ENCODE data around the gene TOMM70. TPM values are rescaled to one million over a fixed set of nuclear protein-coding genes. Genes with fewer than 3 reads are reported as not detected.

Gene TOMM70
- total and polyA plus RNA-seq, 10 of the 15 experiments (the other 5 are each of a cell fraction or from before 2014, with no cell fraction given): 12.7 to 64.1 (median 41.3) TPM

- no peak overlapping the region for H2AFZ ChIP-seq (ENCODE audit: control insufficient read depth, low read depth, low read length)
- TF ChIP-seq ZNF622 (IDR thresholded peaks at IDR 0.05): no peak
- no peak for TF ChIP-seq CREM (IDR thresholded peaks at IDR 0.05; ENCODE audit: low read depth)
- no peak for TF ChIP-seq CHD2 (IDR thresholded peaks at IDR 0.05; ENCODE audit: borderline replicate concordance, low read depth, low read length)
- no peak for TF ChIP-seq NFIC (IDR thresholded peaks at IDR 0.05; ENCODE audit: low read depth, low read length)
- TF ChIP-seq, protein P1, sequence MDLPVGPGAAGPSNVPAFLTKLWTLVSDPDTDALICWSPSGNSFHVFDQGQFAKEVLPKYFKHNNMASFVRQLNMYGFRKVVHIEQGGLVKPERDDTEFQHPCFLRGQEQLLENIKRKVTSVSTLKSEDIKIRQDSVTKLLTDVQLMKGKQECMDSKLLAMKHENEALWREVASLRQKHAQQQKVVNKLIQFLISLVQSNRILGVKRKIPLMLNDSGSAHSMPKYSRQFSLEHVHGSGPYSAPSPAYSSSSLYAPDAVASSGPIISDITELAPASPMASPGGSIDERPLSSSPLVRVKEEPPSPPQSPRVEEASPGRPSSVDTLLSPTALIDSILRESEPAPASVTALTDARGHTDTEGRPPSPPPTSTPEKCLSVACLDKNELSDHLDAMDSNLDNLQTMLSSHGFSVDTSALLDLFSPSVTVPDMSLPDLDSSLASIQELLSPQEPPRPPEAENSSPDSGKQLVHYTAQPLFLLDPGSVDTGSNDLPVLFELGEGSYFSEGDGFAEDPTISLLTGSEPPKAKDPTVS (IDR thresholded peaks at IDR 0.05; ENCODE audit: low read depth, low read length): no peak
- TF ChIP-seq ZNF384 (IDR thresholded peaks at IDR 0.05; ENCODE audit: borderline replicate concordance, low read depth, low read length): no peak
- TF ChIP-seq NR2F1 (conservative IDR thresholded peaks at IDR 0.05): no peak
- TF ChIP-seq ATF7 (IDR thresholded peaks at IDR 0.05; ENCODE audit: low read depth): no peak
- no peak for TF ChIP-seq IRF4 (IDR thresholded peaks at IDR 0.05; ENCODE audit: low read depth, low read length)
- H3K79me2 ChIP-seq (ENCODE audit: control insufficient read depth, insufficient read depth, low read length): peaks cover 15% of the 10 kb centered on the region
- no peaks in the 10 kb centered on the region for H4K20me1 ChIP-seq (ENCODE audit: control insufficient read depth, insufficient read depth)
- SMC1A ChIA-PET (ENCODE audit: uncharacterized antibody, unreplicated experiment): interaction anchor here (0.6 to 5.1 kb wide), 5 partner anchors 11 to 470 kb away, joined by 3 to 26 read pairs (median 3); no protein-coding TSS in a partner anchor
- no peaks in the 10 kb centered on the region for H3K36me3 ChIP-seq (ENCODE audit: control insufficient read depth in 2 of 2, insufficient read depth in 2 of 2, low read length in 1 of 2)
- H3K4me1 ChIP-seq (ENCODE audit: control insufficient read depth, insufficient read depth, low read length): peaks cover 8% of the 10 kb centered on the region
- no peaks in the 10 kb centered on the region for H3K27me3 ChIP-seq (replicated peaks in 1 of 2; ENCODE audit: control insufficient read depth in 2 of 2, insufficient read depth in 2 of 2, low read length in 1 of 2)
- CTCF ChIA-PET: interaction anchor here (0.6 to 4.5 kb wide), 3 partner anchors 16 to 798 kb away, joined by 3 to 21 read pairs (median 8); no protein-coding TSS in a partner anchor
- no peak overlapping the region for H3K27ac ChIP-seq (ENCODE audit: control insufficient read depth, insufficient read depth)
- no peaks in the 10 kb centered on the region for H3K9me3 ChIP-seq (replicated peaks; ENCODE audit: control insufficient read depth, insufficient read depth, low read length)
- RAD21 ChIA-PET (ENCODE audit: unreplicated experiment): interaction anchor here (0.6 to 1.4 kb wide), 4 partner anchors 22 to 300 kb away, joined by 3 to 5 read pairs (median 3); no protein-coding TSS in a partner anchor
- intact Hi-C loops (cut with micrococcal nuclease; ENCODE audit: unreplicated experiment): no loop called here
- no TSS peak for BruUV-seq (replicated peaks)
- in situ Hi-C loops (cut with MboI): no loop called here
- POLR2A ChIA-PET: interaction anchor here (0.6 to 0.7 kb wide), 3 partner anchors 11 to 495 kb away, joined by 3 to 7 read pairs (median 4); no protein-coding TSS in a partner anchor
- no peak overlapping the region for H3K9ac ChIP-seq (ENCODE audit: control insufficient read depth, insufficient read depth, low read length)
- FAIRE-seq: no peak
- H3K4me3 ChIP-seq: no peak overlapping the region
- no peak overlapping the region for H3K4me2 ChIP-seq (ENCODE audit: control insufficient read depth, insufficient read depth)
- DNase-seq (ENCODE audit: low read depth, low spot score): no peak
- ATAC-seq: no peak
These were observed 67.8 kb downstream of the TOMM70 start for GRCh38 chr3:100333051-100333450.
